Kidney (tissue), 14 donors: ENCODE results near the gene ITGBL1. TPM values are rescaled to one million over a fixed set of nuclear protein-coding genes. Genes with fewer than 3 reads are reported as not detected.

Experiments used
- DNase-seq, 5 donors: peaks; one replicate each; pipeline ENCODE4 v3.0.0-alpha.2; 2013 to 2020
- FAIRE-seq: peaks from 2 replicates; lab custom pipeline; 2012; peaks lifted over from hg19 to GRCh38; lab: Jason Lieb, UNC
- H3K27ac ChIP-seq, 2 donors: one replicate each; pipeline ENCODE4 v1.7.0; 2013; ENCODE audit warnings: low read depth in 2 of 2, low read length in 2 of 2, inconsistent platforms in 1 of 2
- H3K27me3 ChIP-seq: one replicate; pipeline ENCODE4 v1.7.1; 2013; ENCODE audit warnings: low read length, inconsistent platforms; ENCODE audit not compliant: control insufficient read depth, insufficient read depth
- H3K36me3 ChIP-seq, 3 donors: one replicate each; pipeline versions ENCODE4 v1.7.0 to v1.7.1; 2013; ENCODE audit warnings: low read length in 3 of 3, control low read depth in 1 of 3, inconsistent platforms in 1 of 3; ENCODE audit not compliant: insufficient read depth in 3 of 3, control insufficient read depth in 2 of 3
- H3K4me1 ChIP-seq, 3 donors: one replicate each; pipeline versions ENCODE4 v1.7.0 to v1.7.1; 2013; ENCODE audit warnings: low read length in 3 of 3, inconsistent platforms in 1 of 3, low read depth in 1 of 3; ENCODE audit not compliant: control insufficient read depth in 2 of 3, insufficient read depth in 2 of 3
- H3K4me3 ChIP-seq, 3 donors: one replicate each; pipeline versions ENCODE4 v1.7.0 to v1.8.1; 2013; ENCODE audit warnings: low read length in 3 of 3, control low read depth in 1 of 3, inconsistent platforms in 1 of 3
- H3K9ac ChIP-seq, 3 donors: one replicate each; pipeline versions ENCODE4 v1.7.0 to v1.7.1; 2013; ENCODE audit warnings: low read length in 3 of 3, control low read depth in 1 of 3, inconsistent platforms in 1 of 3
- H3K9me3 ChIP-seq, 3 donors: one replicate each; pipeline versions ENCODE4 v1.7.0 to v1.7.1; 2013; ENCODE audit warnings: low read length in 3 of 3, control low read depth in 1 of 3, inconsistent platforms in 1 of 3; ENCODE audit not compliant: control insufficient read depth in 2 of 3, insufficient read depth in 1 of 3
- intact Hi-C: fragments of 100-400 bp; cut with DNase I; formaldehyde crosslinking; loops from one replicate; pipeline ENCODE4 v1.11.1; 2022
- polyA plus RNA-seq: library from polyadenylated mRNA; stranded (reverse); fragments of 350-450 nt; fragmentation: Illumina TruSeq; extraction: RNeasy Lipid Tissue Mini Kit (QIAGEN cat#74804); gene quantifications from one replicate; pipeline ENCODE4 v1.2.3, GENCODE V29; 2014; ENCODE audit warnings: low read depth, low replicate concordance; ENCODE audit not compliant: insufficient read depth
- total RNA-seq: library from RNA; stranded (reverse); fragmentation: NEBNext Ultra II Directional; extraction: Animal tissue kit (Norgen Biotek cat#: 25700); gene quantifications from one replicate; pipeline ENCODE4 v1.2.1, GENCODE V29; 2021
- TF ChIP-seq, protein P1 (sequence below): IDR thresholded peaks from 3 replicates; pipeline ENCODE4 v1.5.1; 2012; ENCODE audit warnings: mild to moderate bottlenecking, moderate library complexity, borderline replicate concordance; ENCODE audit not compliant: insufficient read depth; ENCODE audit errors: extremely low read depth
- donor health status: control.
- donor health status: control.
- donor health status: control.
- donor health status: control.
- donor health status: control.
- donor health status: DM: yes; HTN: yes; CAD: no.
- donor health status: Normal renal cell carcinoma (clear cell type).

Gene ITGBL1
- total and polyA plus RNA-seq, 2 donors from 2014 or later: 1.4 to 7.7 TPM

DNA sequence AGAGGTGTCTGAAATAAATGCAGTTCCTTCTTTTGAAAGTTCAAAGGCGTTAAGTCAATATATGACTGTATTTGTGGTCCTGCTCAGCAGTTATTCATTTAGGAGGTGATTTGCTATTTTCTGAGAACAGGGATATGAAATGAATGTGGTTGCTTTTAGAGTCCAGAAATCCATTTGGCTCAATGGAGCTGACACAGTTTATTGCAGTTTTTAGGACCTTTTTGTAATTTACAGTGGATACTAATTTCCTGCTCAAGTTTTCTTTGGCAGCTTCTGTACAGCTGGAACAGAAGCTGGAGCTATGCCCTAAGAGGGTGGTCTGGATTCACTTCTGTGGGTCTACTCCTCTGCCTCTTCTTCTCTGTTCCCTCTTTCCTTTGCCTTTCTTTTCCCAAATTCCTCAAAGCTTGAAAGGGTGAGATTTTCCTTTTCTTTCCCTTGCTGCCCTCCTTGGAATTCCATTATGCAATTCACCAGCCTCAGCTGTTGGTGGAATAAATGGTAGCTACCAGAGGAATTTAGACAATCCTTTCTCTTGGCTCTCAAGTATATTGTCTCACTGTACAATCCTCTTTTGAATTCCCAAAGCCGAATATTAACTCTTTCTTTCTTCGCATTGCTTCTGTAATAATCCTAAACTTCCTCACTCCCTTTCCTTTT, 39.9 kb downstream of the ITGBL1 start:
- H3K27me3 ChIP-seq: no peaks in the 10 kb centered on the region
- no peak overlapping the region for H3K9ac ChIP-seq
- FAIRE-seq: no peak
- no peaks in the 10 kb centered on the region for H3K4me1 ChIP-seq
- peak in 2 of 5 donors; percentile 43 to 64 for DNase-seq
- H3K9me3 ChIP-seq: no peaks in the 10 kb centered on the region
- no peak overlapping the region for H3K4me3 ChIP-seq
- intact Hi-C loops: no loop called here
- TF ChIP-seq, protein P1, sequence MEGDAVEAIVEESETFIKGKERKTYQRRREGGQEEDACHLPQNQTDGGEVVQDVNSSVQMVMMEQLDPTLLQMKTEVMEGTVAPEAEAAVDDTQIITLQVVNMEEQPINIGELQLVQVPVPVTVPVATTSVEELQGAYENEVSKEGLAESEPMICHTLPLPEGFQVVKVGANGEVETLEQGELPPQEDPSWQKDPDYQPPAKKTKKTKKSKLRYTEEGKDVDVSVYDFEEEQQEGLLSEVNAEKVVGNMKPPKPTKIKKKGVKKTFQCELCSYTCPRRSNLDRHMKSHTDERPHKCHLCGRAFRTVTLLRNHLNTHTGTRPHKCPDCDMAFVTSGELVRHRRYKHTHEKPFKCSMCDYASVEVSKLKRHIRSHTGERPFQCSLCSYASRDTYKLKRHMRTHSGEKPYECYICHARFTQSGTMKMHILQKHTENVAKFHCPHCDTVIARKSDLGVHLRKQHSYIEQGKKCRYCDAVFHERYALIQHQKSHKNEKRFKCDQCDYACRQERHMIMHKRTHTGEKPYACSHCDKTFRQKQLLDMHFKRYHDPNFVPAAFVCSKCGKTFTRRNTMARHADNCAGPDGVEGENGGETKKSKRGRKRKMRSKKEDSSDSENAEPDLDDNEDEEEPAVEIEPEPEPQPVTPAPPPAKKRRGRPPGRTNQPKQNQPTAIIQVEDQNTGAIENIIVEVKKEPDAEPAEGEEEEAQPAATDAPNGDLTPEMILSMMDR: no peak
- H3K36me3 ChIP-seq: no peaks in the 10 kb centered on the region
- H3K27ac ChIP-seq: no peak overlapping the region

DNA sequence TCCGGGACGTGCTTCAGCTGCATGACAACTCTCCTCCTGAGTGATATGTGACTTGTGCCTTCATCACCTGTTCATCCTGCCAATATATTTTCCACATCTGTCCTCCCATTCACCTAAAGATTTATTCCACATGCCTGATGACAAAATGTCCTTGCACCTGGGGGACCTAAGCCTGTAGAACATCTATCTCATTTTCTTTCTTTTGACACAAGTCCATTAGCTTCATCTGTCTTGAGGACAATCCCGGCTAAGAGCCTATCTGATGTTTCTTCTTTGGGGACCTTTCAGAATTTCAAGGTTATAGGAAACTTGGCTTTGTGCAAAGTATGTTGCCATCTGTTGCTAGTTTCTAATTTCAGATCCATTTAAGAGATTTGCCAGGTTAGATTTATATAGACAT, 41.1 kb downstream of the ITGBL1 start:
- Histone ChIP-seq H3K4me3 (no peak overlapping the region), H3K27ac (no peak overlapping the region), H3K9me3 (no peaks in the 10 kb centered on the region), H3K9ac (no peak overlapping the region), H3K36me3 (no peaks in the 10 kb centered on the region), H3K27me3 (no peaks in the 10 kb centered on the region), H3K4me1 (no peaks in the 10 kb centered on the region)
- DNase-seq (no peak), FAIRE-seq (no peak)
- intact Hi-C loops: no loop called here
- TF ChIP-seq, protein P1: no peak

DNA sequence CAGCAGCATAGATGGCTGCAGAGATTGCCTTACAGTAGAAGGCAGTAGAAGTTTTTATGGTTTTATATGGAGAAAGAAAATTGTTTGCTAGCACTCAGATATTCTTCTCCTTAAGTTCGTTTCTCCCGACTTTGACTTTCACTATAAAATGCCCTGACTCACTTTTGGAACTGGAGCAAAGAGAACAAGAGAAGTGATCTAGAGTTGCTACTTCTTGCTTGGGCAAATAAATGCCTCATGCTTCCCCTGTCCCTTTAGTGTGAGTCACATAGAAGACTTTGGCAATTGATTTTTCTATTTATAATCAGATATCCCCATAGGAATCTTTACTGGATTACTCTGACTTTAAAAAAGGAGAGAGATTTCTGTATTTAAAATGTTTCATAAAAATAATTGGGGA, 46.9 kb downstream of the ITGBL1 start:
- Histone ChIP-seq H3K4me1 (no peaks in the 10 kb centered on the region), H3K36me3 (no peaks in the 10 kb centered on the region), H3K9me3 (no peaks in the 10 kb centered on the region), H3K27me3 (no peaks in the 10 kb centered on the region), H3K9ac (no peak overlapping the region), H3K27ac (no peak overlapping the region), H3K4me3 (no peak overlapping the region)
- FAIRE-seq (no peak), DNase-seq (no peak)
- intact Hi-C loops: no loop called here
- TF ChIP-seq, protein P1: no peak

DNA sequence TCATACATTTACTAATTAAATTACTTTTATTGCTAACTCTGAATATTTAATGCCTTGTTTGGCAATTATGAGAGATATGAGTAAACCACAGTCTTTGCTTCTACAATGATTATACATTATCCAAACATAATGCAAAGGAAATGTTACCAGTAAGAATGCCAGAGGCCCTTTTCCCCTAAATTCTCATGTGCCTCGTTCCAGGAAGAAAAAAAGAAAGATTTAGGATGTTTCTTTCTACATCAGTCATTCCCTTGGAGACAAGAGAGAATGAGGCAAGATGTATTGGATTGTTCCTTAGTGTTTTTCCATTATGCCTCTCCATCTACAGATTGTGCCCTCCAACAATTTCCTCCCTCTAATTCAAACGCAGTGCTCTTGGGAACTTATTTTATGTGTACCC, 50.1 kb downstream of the ITGBL1 start:
- TF ChIP-seq, protein P1: no peak
- DNase-seq (no peak), FAIRE-seq (no peak)
- H3K9ac ChIP-seq: no peak overlapping the region
- no peaks in the 10 kb centered on the region for H3K9me3 ChIP-seq
- no peaks in the 10 kb centered on the region for H3K4me1 ChIP-seq
- no peaks in the 10 kb centered on the region for H3K36me3 ChIP-seq
- H3K27me3 ChIP-seq: no peaks in the 10 kb centered on the region
- intact Hi-C loops: no loop called here
- H3K27ac ChIP-seq: no peak overlapping the region
- H3K4me3 ChIP-seq: no peak overlapping the region
